Measurements from ENCODE around the gene CCDC85C. TPM values are rescaled to one million over a fixed set of nuclear protein-coding genes. Genes with fewer than 3 reads are reported as not detected.

The CCDC85C gene
- total and polyA plus RNA-seq, 3 donors from 2014 or later = 25.6 to 28.3 (median 26.4) TPM

DNA sequence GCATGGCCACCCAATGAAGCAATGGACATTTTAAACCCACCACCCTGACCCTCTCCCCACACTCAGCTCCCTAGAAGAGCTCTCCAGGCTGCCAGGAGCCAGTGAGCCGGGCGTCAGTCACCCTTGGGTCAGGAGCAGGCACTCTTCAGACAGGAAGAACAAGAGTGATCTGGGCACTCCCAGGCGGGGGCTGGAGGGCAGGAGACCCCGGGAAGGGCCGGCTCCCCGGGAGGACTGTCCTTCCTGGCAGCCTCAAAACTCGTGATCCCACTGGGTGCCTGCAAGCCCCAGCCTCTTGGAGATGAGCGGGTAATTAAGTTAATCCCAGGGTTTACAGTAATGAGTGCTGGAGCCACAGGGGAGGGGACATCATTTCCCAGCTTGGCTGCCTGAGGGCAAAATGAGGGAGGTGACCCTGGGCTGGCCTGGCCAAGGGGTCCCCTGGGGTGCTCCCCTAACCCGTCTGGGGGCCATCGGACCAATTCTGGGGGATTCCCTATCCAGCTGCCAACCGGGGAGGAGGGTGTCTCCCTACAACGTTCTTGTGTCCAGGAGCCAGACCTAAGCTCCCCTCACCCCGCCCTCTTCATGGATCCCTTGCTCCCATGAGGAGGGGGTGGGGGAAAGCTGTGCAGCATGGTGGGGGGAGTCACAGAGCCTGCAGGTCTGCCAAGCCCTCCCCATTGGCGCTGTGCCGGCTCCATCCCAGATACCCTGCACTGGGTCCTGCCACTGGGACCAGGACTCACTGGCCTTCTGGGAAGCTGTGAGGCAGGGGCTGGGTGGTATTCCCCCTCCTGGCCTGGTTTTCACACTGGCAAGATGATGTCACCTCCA, 63.6 kb downstream of the CCDC85C start:
- Histone ChIP-seq H3K36me3 (ENCODE audit: low read depth, missing control alignments) (no peaks in the 10 kb centered on the region), H3K4me3 (no peak overlapping the region), H3K27ac (no peak overlapping the region), H3K4me1 (peaks cover 18% of the 10 kb centered on the region), H3K27me3 (no peaks in the 10 kb centered on the region), H3K9me3 (no peaks in the 10 kb centered on the region)
- no peak for DNase-seq
- intact Hi-C loops (cut with DNase I; ENCODE audit: low total_unique reads) = no loop called here
- TF ChIP-seq POLR2A (IDR thresholded peaks at IDR 0.05) = no peak
- TF ChIP-seq, protein P1, sequence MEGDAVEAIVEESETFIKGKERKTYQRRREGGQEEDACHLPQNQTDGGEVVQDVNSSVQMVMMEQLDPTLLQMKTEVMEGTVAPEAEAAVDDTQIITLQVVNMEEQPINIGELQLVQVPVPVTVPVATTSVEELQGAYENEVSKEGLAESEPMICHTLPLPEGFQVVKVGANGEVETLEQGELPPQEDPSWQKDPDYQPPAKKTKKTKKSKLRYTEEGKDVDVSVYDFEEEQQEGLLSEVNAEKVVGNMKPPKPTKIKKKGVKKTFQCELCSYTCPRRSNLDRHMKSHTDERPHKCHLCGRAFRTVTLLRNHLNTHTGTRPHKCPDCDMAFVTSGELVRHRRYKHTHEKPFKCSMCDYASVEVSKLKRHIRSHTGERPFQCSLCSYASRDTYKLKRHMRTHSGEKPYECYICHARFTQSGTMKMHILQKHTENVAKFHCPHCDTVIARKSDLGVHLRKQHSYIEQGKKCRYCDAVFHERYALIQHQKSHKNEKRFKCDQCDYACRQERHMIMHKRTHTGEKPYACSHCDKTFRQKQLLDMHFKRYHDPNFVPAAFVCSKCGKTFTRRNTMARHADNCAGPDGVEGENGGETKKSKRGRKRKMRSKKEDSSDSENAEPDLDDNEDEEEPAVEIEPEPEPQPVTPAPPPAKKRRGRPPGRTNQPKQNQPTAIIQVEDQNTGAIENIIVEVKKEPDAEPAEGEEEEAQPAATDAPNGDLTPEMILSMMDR (IDR thresholded peaks at IDR 0.05) = no peak
- WGBS, 2 donors = 78 to 93% methylated on average over 3 to 15 of the region's 15 CpGs

DNA sequence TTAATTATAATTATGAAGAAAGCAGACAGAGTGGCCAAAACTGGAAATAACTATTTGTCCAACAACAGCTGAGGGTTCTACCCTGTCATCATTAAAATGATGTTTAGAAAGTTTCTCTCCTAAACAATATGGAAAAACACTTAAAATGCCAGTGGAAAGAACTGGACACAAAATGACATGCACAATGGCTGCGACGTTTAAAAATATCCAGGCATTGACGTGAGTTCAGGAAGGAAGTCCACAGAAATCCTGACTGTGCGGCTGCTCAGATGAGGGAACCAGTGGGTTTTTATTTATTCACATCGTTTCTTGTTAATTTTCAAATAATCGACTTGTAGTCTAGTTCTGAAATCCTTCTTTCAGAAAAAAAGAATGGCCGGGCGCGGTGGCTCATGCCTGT, 64.5 kb downstream of the CCDC85C start:
- peaks cover 13% of the 10 kb centered on the region for H3K4me1 ChIP-seq

DNA sequence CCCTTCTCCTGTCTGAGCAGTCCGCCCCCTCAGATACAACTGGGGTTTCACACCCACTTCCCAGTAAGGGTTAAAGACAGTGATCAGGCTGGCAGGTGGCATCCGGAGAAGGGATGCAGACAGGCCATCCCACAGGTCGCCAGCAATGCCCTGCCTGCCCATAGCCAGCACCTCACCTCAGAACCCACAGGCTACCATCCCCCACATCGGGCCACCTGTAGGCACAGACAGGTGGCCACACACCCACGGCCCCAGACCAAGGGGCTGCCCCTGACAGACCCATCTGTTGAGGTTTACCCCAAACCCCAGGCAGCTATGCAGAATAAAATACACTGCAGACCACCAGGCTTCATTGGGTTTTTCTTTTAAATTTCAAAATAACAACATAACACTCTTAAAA, 65.3 kb downstream of the CCDC85C start:
- TF ChIP-seq, protein P1 (IDR thresholded peaks at IDR 0.05) = no peak
- TF ChIP-seq POLR2A (IDR thresholded peaks at IDR 0.05) = no peak
- intact Hi-C loops (cut with DNase I; ENCODE audit: low total_unique reads) = no loop called here
- WGBS, 2 donors = 45 to 75% methylated on average over 4 to 5 of the region's 5 CpGs
- Histone ChIP-seq H3K4me1 (peaks cover 8% of the 10 kb centered on the region), H3K27ac (no peak overlapping the region), H3K9me3 (no peaks in the 10 kb centered on the region), H3K4me3 (no peak overlapping the region), H3K27me3 (no peaks in the 10 kb centered on the region), H3K36me3 (ENCODE audit: low read depth, missing control alignments) (no peaks in the 10 kb centered on the region)
- DNase-seq = no peak

More for the DNA sequence above, 64.5 kb downstream of the CCDC85C start:
- Histone ChIP-seq H3K27ac (no peak overlapping the region), H3K27me3 (no peaks in the 10 kb centered on the region), H3K4me3 (no peak overlapping the region), H3K9me3 (no peaks in the 10 kb centered on the region), H3K36me3 (ENCODE audit: low read depth, missing control alignments) (no peaks in the 10 kb centered on the region)
- intact Hi-C loops (cut with DNase I; ENCODE audit: low total_unique reads) = no loop called here
- no peak for TF ChIP-seq POLR2A (IDR thresholded peaks at IDR 0.05)
- TF ChIP-seq, protein P1 (IDR thresholded peaks at IDR 0.05) = no peak
- DNase-seq = no peak
- 78 to 82% methylated on average over 9 of the region's 9 CpGs for WGBS, 2 donors

DNA sequence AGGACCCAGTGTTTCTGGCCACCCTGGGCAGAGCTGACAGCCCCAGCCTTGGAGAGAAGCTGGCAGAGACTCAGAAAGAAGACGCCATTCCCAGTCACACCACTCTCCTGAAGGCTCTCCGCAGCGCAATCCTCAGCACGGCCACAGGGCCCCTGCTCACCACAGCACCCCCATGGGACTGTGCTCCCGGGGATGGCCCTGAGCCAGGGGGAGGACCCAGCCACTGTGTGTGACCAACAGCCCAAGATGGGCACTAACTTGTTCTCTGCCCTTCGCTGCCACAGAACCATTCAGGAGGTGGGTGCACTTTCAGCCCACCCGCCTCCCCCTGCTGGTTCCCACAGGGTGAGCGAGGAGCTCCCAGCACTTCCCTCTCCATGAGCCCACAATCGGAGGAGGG, 65.7 kb downstream of the CCDC85C start:
- Histone ChIP-seq H3K4me1 (peaks cover 6% of the 10 kb centered on the region), H3K27me3 (no peaks in the 10 kb centered on the region), H3K36me3 (ENCODE audit: low read depth, missing control alignments) (no peaks in the 10 kb centered on the region), H3K27ac (no peak overlapping the region), H3K9me3 (no peaks in the 10 kb centered on the region), H3K4me3 (no peak overlapping the region)
- DNase-seq = no peak
- TF ChIP-seq, protein P1 (IDR thresholded peaks at IDR 0.05) = no peak
- TF ChIP-seq POLR2A (IDR thresholded peaks at IDR 0.05) = no peak
- 65 to 74% methylated on average over 4 to 9 of the region's 9 CpGs for WGBS, 2 donors
- intact Hi-C loops (cut with DNase I; ENCODE audit: low total_unique reads) = no loop called here

DNA sequence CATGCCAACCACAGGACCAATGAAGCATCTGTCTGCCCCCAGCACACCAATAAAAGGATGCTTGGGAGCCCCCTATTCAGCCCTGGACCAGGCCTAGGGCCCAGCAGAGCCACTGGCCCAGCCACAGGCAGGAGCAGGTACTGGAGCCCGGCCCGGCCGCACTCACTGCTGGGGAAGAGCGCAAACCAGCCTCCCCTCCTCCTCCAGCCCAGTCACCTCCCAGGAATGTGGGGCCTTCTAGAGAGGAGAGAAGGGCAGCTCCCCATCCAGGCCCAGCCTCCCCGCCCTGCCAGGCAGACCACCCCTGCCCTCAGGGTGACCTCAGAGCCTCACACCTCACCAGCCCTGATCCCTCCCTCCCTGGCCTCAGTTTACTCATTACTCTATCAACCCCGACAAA, 66.6 kb downstream of the CCDC85C start:
- H3K27ac ChIP-seq = no peak overlapping the region
- 63 to 93% methylated on average over 4 to 6 of the region's 6 CpGs for WGBS, 2 donors
- TF ChIP-seq POLR2A (IDR thresholded peaks at IDR 0.05) = no peak
- TF ChIP-seq, protein P1 (IDR thresholded peaks at IDR 0.05) = no peak
- no peaks in the 10 kb centered on the region for H3K27me3 ChIP-seq
- no peaks in the 10 kb centered on the region for H3K9me3 ChIP-seq
- intact Hi-C loops (cut with DNase I; ENCODE audit: low total_unique reads) = no loop called here
- H3K36me3 ChIP-seq (ENCODE audit: low read depth, missing control alignments) = no peaks in the 10 kb centered on the region
- no peak overlapping the region for H3K4me3 ChIP-seq
- no peak for DNase-seq
- H3K4me1 ChIP-seq = peaks cover 6% of the 10 kb centered on the region

Data from testis (tissue), 3 donors.